Measurements from ENCODE around the gene NPY1R.

NPY1R gene

GRCh38 chr4:163284304-163284703, 48.1 kb downstream of the NPY1R start:
- in situ Hi-C loops (cut with HindIII; ENCODE audit: low sequenced_read_pairs) = no loop called here
- H3K4me3 ChIP-seq (ENCODE audit: low read depth, low read length) = no peak overlapping the region
- TF ChIP-seq CTCF (IDR thresholded peaks at IDR 0.05; ENCODE audit: low read depth, low read length) = no peak
- no peak for DNase-seq (ENCODE audit: low read depth, low spot score)

- no peak for TF ChIP-seq CTCF (IDR thresholded peaks at IDR 0.05; ENCODE audit: low read depth, low read length)
- no peak for DNase-seq (ENCODE audit: low read depth, low spot score)
- H3K4me3 ChIP-seq (ENCODE audit: low read depth, low read length) = no peak overlapping the region
- in situ Hi-C loops (cut with HindIII; ENCODE audit: low sequenced_read_pairs) = no loop called here
Observed at GRCh38 chr4:163280703-163281519, 51.5 kb downstream of the NPY1R start.

GRCh38 chr4:163279713-163280112, 52.7 kb downstream of the NPY1R start:
- in situ Hi-C loops (cut with HindIII; ENCODE audit: low sequenced_read_pairs) = no loop called here
- no peak for TF ChIP-seq CTCF (IDR thresholded peaks at IDR 0.05; ENCODE audit: low read depth, low read length)
- DNase-seq (ENCODE audit: low read depth, low spot score) = no peak
- H3K4me3 ChIP-seq (ENCODE audit: low read depth, low read length) = no peak overlapping the region

GRCh38 chr4:163274861-163275260, 57.5 kb downstream of the NPY1R start:
- no peak for DNase-seq (ENCODE audit: low read depth, low spot score)
- TF ChIP-seq CTCF (IDR thresholded peaks at IDR 0.05; ENCODE audit: low read depth, low read length) = no peak
- H3K4me3 ChIP-seq (ENCODE audit: low read depth, low read length) = no peak overlapping the region
- in situ Hi-C loops (cut with HindIII; ENCODE audit: low sequenced_read_pairs) = no loop called here

Data from astrocyte of the spinal cord (primary cell).